ENCODE measurements around the gene MYL4. TPM values are rescaled to one million over a fixed set of nuclear protein-coding genes. Genes with fewer than 3 reads are reported as not detected.

The MYL4 gene
- total RNA-seq, 1 experiment from 2014 or later, result 3.7 TPM

- no peaks in the 10 kb centered on the region for H3K79me2 ChIP-seq (ENCODE audit: low read length)
- peaks cover 12% of the 10 kb centered on the region for H3K4me1 ChIP-seq (ENCODE audit: low read length)
- no peaks in the 10 kb centered on the region for H3K27me3 ChIP-seq (ENCODE audit: low read length)
- no peaks in the 10 kb centered on the region for H3K9me3 ChIP-seq (ENCODE audit: low read length)
- H3K36me3 ChIP-seq (ENCODE audit: insufficient read depth, low read length), result no peaks in the 10 kb centered on the region
- H3K9ac ChIP-seq (ENCODE audit: low read length), result no peak overlapping the region
- H2AFZ ChIP-seq (ENCODE audit: low read length), result no peak overlapping the region
- no peak overlapping the region for H3K27ac ChIP-seq (ENCODE audit: low read length)
- DNase-seq, result no peak
- H3K9me2 ChIP-seq (replicated peaks; ENCODE audit: insufficient read depth, low read length), result no peaks in the 10 kb centered on the region
- H3K4me3 ChIP-seq (ENCODE audit: low read length), result no peak overlapping the region
- no peaks in the 10 kb centered on the region for H4K20me1 ChIP-seq (ENCODE audit: insufficient read depth, low read depth, low read length)
- no peak overlapping the region for H3K4me2 ChIP-seq (ENCODE audit: low read depth, low read length, poor library complexity, severe bottlenecking)
These were observed 16.3 kb downstream of the MYL4 start for GRCh38 chr17:47225436-47225858.

- H2AFZ ChIP-seq (ENCODE audit: low read length), result no peak overlapping the region
- peaks cover 18% of the 10 kb centered on the region for H3K4me1 ChIP-seq (ENCODE audit: low read length)
- no peaks in the 10 kb centered on the region for H4K20me1 ChIP-seq (ENCODE audit: insufficient read depth, low read depth, low read length)
- H3K4me2 ChIP-seq (ENCODE audit: low read depth, low read length, poor library complexity, severe bottlenecking), result no peak overlapping the region
- no peaks in the 10 kb centered on the region for H3K9me2 ChIP-seq (replicated peaks; ENCODE audit: insufficient read depth, low read length)
- no peak overlapping the region for H3K27ac ChIP-seq (ENCODE audit: low read length)
- H3K9me3 ChIP-seq (ENCODE audit: low read length), result no peaks in the 10 kb centered on the region
- no peaks in the 10 kb centered on the region for H3K36me3 ChIP-seq (ENCODE audit: insufficient read depth, low read length)
- no peak overlapping the region for H3K4me3 ChIP-seq (ENCODE audit: low read length)
- no peak for DNase-seq
- no peak overlapping the region for H3K9ac ChIP-seq (ENCODE audit: low read length)
- no peaks in the 10 kb centered on the region for H3K27me3 ChIP-seq (ENCODE audit: low read length)
- no peaks in the 10 kb centered on the region for H3K79me2 ChIP-seq (ENCODE audit: low read length)
These were observed 17.0 kb downstream of the MYL4 start for GRCh38 chr17:47225911-47226688.

- Histone ChIP-seq H3K9me2 (replicated peaks; ENCODE audit: insufficient read depth, low read length) (no peaks in the 10 kb centered on the region), H3K9me3 (ENCODE audit: low read length) (no peaks in the 10 kb centered on the region), H3K4me1 (ENCODE audit: low read length) (peaks cover 31% of the 10 kb centered on the region), H3K4me2 (ENCODE audit: low read depth, low read length, poor library complexity, severe bottlenecking) (no peak overlapping the region), H3K9ac (ENCODE audit: low read length) (no peak overlapping the region), H3K27ac (ENCODE audit: low read length) (no peak overlapping the region), H3K4me3 (ENCODE audit: low read length) (no peak overlapping the region), H3K36me3 (ENCODE audit: insufficient read depth, low read length) (no peaks in the 10 kb centered on the region), H3K27me3 (ENCODE audit: low read length) (no peaks in the 10 kb centered on the region), H2AFZ (ENCODE audit: low read length) (no peak overlapping the region), H4K20me1 (ENCODE audit: insufficient read depth, low read depth, low read length) (no peaks in the 10 kb centered on the region), H3K79me2 (ENCODE audit: low read length) (no peaks in the 10 kb centered on the region)
- DNase-seq, result no peak
These were observed 18.7 kb downstream of the MYL4 start for GRCh38 chr17:47227862-47228261.

GRCh38 chr17:47229535-47230443 is 20.6 kb downstream of the MYL4 start:
- Histone ChIP-seq H3K9ac (ENCODE audit: low read length) (peak overlapping the region; percentile 64), H3K36me3 (ENCODE audit: insufficient read depth, low read length) (no peaks in the 10 kb centered on the region), H4K20me1 (ENCODE audit: insufficient read depth, low read depth, low read length) (no peaks in the 10 kb centered on the region), H2AFZ (ENCODE audit: low read length) (peak overlapping the region; percentile 83; the same call in 1 of the 2 replicates), H3K4me3 (ENCODE audit: low read length) (peak overlapping the region; percentile 69), H3K79me2 (ENCODE audit: low read length) (no peaks in the 10 kb centered on the region), H3K4me1 (ENCODE audit: low read length) (peaks cover 31% of the 10 kb centered on the region), H3K9me2 (replicated peaks; ENCODE audit: insufficient read depth, low read length) (no peaks in the 10 kb centered on the region), H3K27ac (ENCODE audit: low read length) (peak overlapping the region; percentile 92), H3K9me3 (ENCODE audit: low read length) (no peaks in the 10 kb centered on the region), H3K27me3 (ENCODE audit: low read length) (no peaks in the 10 kb centered on the region), H3K4me2 (ENCODE audit: low read depth, low read length, poor library complexity, severe bottlenecking) (peak overlapping the region; percentile 96)
- DNase-seq, result peak; percentile 95

GRCh38 chr17:47230864-47231263 is 21.7 kb downstream of the MYL4 start:
- Histone ChIP-seq H4K20me1 (ENCODE audit: insufficient read depth, low read depth, low read length) (no peaks in the 10 kb centered on the region), H2AFZ (ENCODE audit: low read length) (peak overlapping the region; percentile 83; the same call in 1 of the 2 replicates), H3K27me3 (ENCODE audit: low read length) (no peaks in the 10 kb centered on the region), H3K4me2 (ENCODE audit: low read depth, low read length, poor library complexity, severe bottlenecking) (peak overlapping the region; percentile 96), H3K9me3 (ENCODE audit: low read length) (no peaks in the 10 kb centered on the region), H3K36me3 (ENCODE audit: insufficient read depth, low read length) (no peaks in the 10 kb centered on the region), H3K9me2 (replicated peaks; ENCODE audit: insufficient read depth, low read length) (no peaks in the 10 kb centered on the region), H3K4me3 (ENCODE audit: low read length) (peak overlapping the region; percentile 69), H3K4me1 (ENCODE audit: low read length) (peaks cover 31% of the 10 kb centered on the region), H3K9ac (ENCODE audit: low read length) (peak overlapping the region; percentile 64), H3K27ac (ENCODE audit: low read length) (peak overlapping the region; percentile 92), H3K79me2 (ENCODE audit: low read length) (no peaks in the 10 kb centered on the region)
- peak; percentile 85 for DNase-seq

- no peaks in the 10 kb centered on the region for H3K79me2 ChIP-seq (ENCODE audit: low read length)
- peak overlapping the region; percentile 69 for H3K4me3 ChIP-seq (ENCODE audit: low read length)
- peak; percentile 83 for DNase-seq
- no peaks in the 10 kb centered on the region for H3K9me2 ChIP-seq (replicated peaks; ENCODE audit: insufficient read depth, low read length)
- peak overlapping the region; percentile 64 for H3K9ac ChIP-seq (ENCODE audit: low read length)
- no peaks in the 10 kb centered on the region for H4K20me1 ChIP-seq (ENCODE audit: insufficient read depth, low read depth, low read length)
- H3K36me3 ChIP-seq (ENCODE audit: insufficient read depth, low read length), result no peaks in the 10 kb centered on the region
- H2AFZ ChIP-seq (ENCODE audit: low read length), result peak overlapping the region; percentile 83; the same call in 1 of the 2 replicates
- H3K9me3 ChIP-seq (ENCODE audit: low read length), result no peaks in the 10 kb centered on the region
- peaks cover 31% of the 10 kb centered on the region for H3K4me1 ChIP-seq (ENCODE audit: low read length)
- peak overlapping the region; percentile 96 for H3K4me2 ChIP-seq (ENCODE audit: low read depth, low read length, poor library complexity, severe bottlenecking)
- peak overlapping the region; percentile 92 for H3K27ac ChIP-seq (ENCODE audit: low read length)
- H3K27me3 ChIP-seq (ENCODE audit: low read length), result no peaks in the 10 kb centered on the region
These were observed 22.2 kb downstream of the MYL4 start for GRCh38 chr17:47231334-47231733.

GRCh38 chr17:47231866-47232265 is 22.7 kb downstream of the MYL4 start:
- no peaks in the 10 kb centered on the region for H3K36me3 ChIP-seq (ENCODE audit: insufficient read depth, low read length)
- H4K20me1 ChIP-seq (ENCODE audit: insufficient read depth, low read depth, low read length), result no peaks in the 10 kb centered on the region
- H3K27me3 ChIP-seq (ENCODE audit: low read length), result no peaks in the 10 kb centered on the region
- no peaks in the 10 kb centered on the region for H3K9me3 ChIP-seq (ENCODE audit: low read length)
- peak overlapping the region; percentile 96 for H3K4me2 ChIP-seq (ENCODE audit: low read depth, low read length, poor library complexity, severe bottlenecking)
- H3K9me2 ChIP-seq (replicated peaks; ENCODE audit: insufficient read depth, low read length), result no peaks in the 10 kb centered on the region
- H3K4me1 ChIP-seq (ENCODE audit: low read length), result peaks cover 31% of the 10 kb centered on the region
- DNase-seq, result no peak
- H3K4me3 ChIP-seq (ENCODE audit: low read length), result no peak overlapping the region
- H2AFZ ChIP-seq (ENCODE audit: low read length), result no peak overlapping the region
- H3K79me2 ChIP-seq (ENCODE audit: low read length), result no peaks in the 10 kb centered on the region
- H3K27ac ChIP-seq (ENCODE audit: low read length), result peak overlapping the region; percentile 92
- H3K9ac ChIP-seq (ENCODE audit: low read length), result no peak overlapping the region

GRCh38 chr17:47232465-47232864 is 23.3 kb downstream of the MYL4 start:
- no peak overlapping the region for H2AFZ ChIP-seq (ENCODE audit: low read length)
- no peak overlapping the region for H3K4me2 ChIP-seq (ENCODE audit: low read depth, low read length, poor library complexity, severe bottlenecking)
- H3K27ac ChIP-seq (ENCODE audit: low read length), result no peak overlapping the region
- H3K9me2 ChIP-seq (replicated peaks; ENCODE audit: insufficient read depth, low read length), result no peaks in the 10 kb centered on the region
- no peaks in the 10 kb centered on the region for H3K36me3 ChIP-seq (ENCODE audit: insufficient read depth, low read length)
- H3K9ac ChIP-seq (ENCODE audit: low read length), result no peak overlapping the region
- DNase-seq, result no peak
- H3K4me1 ChIP-seq (ENCODE audit: low read length), result peaks cover 31% of the 10 kb centered on the region
- no peaks in the 10 kb centered on the region for H3K9me3 ChIP-seq (ENCODE audit: low read length)
- H4K20me1 ChIP-seq (ENCODE audit: insufficient read depth, low read depth, low read length), result no peaks in the 10 kb centered on the region
- no peaks in the 10 kb centered on the region for H3K27me3 ChIP-seq (ENCODE audit: low read length)
- no peaks in the 10 kb centered on the region for H3K79me2 ChIP-seq (ENCODE audit: low read length)
- H3K4me3 ChIP-seq (ENCODE audit: low read length), result no peak overlapping the region

All from Karpas-422 (cell line).